Adrenal gland (tissue), 5 donors: ENCODE data around the gene CLCF1.

ENCODE experiments used
- POLR2A ChIP-seq, 2 donors: fragments of 450-650 bp; IDR thresholded peaks; one replicate each; pipeline ENCODE4 v1.6.1; 2017; ENCODE audit warnings: antibody characterized with exemption in 2 of 2, mild to moderate bottlenecking in 2 of 2, moderate library complexity in 1 of 2
- TF ChIP-seq, protein P1 (sequence below), 6 experiments: fragments of 450-650 bp in 4 of 6; fragments of 200-600 bp in 2 of 6; sonication (generic) in 1 of 6; IDR thresholded peaks; 1 replicate in 5 of 6; 2 replicates in 1 of 6; pipeline versions ENCODE4 v1.5.1 to v1.8.0; 2016 to 2021; ENCODE audit warnings: antibody characterized with exemption in 6 of 6, mild to moderate bottlenecking in 2 of 6, moderate library complexity in 1 of 6
- donor health status: DM: no; HTN: no; CAD: no.

DNA sequence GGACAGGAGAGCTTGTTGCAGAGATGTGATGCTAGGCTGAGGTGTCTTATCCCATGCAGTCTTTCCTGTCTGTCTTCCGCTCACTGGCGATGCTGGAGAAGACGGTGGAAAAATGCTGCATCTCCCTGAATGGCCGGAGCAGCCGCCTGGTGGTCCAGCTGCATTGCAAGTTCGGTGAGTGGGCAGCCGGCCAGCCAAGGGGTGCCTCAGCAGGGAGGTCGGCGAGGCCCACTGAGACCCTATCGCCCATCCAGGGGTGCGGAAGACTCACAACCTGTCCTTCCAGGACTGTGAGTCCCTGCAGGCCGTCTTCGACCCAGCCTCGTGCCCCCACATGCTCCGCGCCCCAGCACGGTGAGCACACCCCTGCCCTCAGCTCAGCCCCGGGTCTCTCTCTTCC lies 20.0 kb upstream of the CLCF1 start:
- TF ChIP-seq POLR2A (IDR thresholded peaks at IDR 0.05), result no peak
- TF ChIP-seq, protein P1, sequence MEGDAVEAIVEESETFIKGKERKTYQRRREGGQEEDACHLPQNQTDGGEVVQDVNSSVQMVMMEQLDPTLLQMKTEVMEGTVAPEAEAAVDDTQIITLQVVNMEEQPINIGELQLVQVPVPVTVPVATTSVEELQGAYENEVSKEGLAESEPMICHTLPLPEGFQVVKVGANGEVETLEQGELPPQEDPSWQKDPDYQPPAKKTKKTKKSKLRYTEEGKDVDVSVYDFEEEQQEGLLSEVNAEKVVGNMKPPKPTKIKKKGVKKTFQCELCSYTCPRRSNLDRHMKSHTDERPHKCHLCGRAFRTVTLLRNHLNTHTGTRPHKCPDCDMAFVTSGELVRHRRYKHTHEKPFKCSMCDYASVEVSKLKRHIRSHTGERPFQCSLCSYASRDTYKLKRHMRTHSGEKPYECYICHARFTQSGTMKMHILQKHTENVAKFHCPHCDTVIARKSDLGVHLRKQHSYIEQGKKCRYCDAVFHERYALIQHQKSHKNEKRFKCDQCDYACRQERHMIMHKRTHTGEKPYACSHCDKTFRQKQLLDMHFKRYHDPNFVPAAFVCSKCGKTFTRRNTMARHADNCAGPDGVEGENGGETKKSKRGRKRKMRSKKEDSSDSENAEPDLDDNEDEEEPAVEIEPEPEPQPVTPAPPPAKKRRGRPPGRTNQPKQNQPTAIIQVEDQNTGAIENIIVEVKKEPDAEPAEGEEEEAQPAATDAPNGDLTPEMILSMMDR (IDR thresholded peaks at IDR 0.05), result no peak
